Fibroblast of skin of left quadriceps (primary cell): Measurements from ENCODE around the gene ZBED5.
"Not testable (repeated sequence)": the region's sequence is repeated elsewhere in the genome, so short reads cannot be mapped to it uniquely, and the experiment has no call there.

ENCODE experiments used
- DNase-seq, 2 experiments: peaks; one replicate each; pipeline ENCODE4 v3.0.0-alpha.2; 2013; ENCODE audit warnings: low read depth in 2 of 2

Gene ZBED5

GRCh38 chr11:10838083-10838482, 19.8 kb downstream of the ZBED5 start:
- no peak for DNase-seq

GRCh38 chr11:10836884-10837283, 21.0 kb downstream of the ZBED5 start:
- DNase-seq = not testable (repeated sequence)

GRCh38 chr11:10829139-10829538, 28.7 kb downstream of the ZBED5 start:
- no peak for DNase-seq

- DNase-seq = no peak
Observed at GRCh38 chr11:10828402-10828801, 29.5 kb downstream of the ZBED5 start.

- no peak for DNase-seq
Observed at GRCh38 chr11:10824888-10825287, 33.0 kb downstream of the ZBED5 start.

- DNase-seq = no peak
Observed at GRCh38 chr11:10823152-10823579, 34.7 kb downstream of the ZBED5 start.

- DNase-seq = not testable (repeated sequence)
Observed at GRCh38 chr11:10822491-10822890, 35.4 kb downstream of the ZBED5 start.

GRCh38 chr11:10818594-10818993, 39.3 kb downstream of the ZBED5 start:
- peak; percentile 88 to 89 for DNase-seq

GRCh38 chr11:10813945-10814344, 43.9 kb downstream of the ZBED5 start:
- no peak for DNase-seq

GRCh38 chr11:10809373-10810160, 48.3 kb downstream of the ZBED5 start:
- peak; percentile 52 for DNase-seq

GRCh38 chr11:10808553-10809372, 49.1 kb downstream of the ZBED5 start, which contains the start of gene EIF4G2:
TSS of gene EIF4G2 (minus strand) at chr11:10808926.
- DNase-seq = peak; percentile 97

- no peak for DNase-seq
Observed at GRCh38 chr11:10808235-10808552, 49.7 kb downstream of the ZBED5 start.

GRCh38 chr11:10807493-10808234, 50.2 kb downstream of the ZBED5 start:
- no peak for DNase-seq

GRCh38 chr11:10806206-10806605, 51.6 kb downstream of the ZBED5 start:
- DNase-seq = no peak

GRCh38 chr11:10805741-10806140, 52.1 kb downstream of the ZBED5 start:
- no peak for DNase-seq

- no peak for DNase-seq
Observed at GRCh38 chr11:10803676-10804075, 54.2 kb downstream of the ZBED5 start.
